Endodermal cell (in vitro differentiated cells): ENCODE measurements around the gene TPM2. TPM values are rescaled to one million over a fixed set of nuclear protein-coding genes. Genes with fewer than 3 reads are reported as not detected.

Experiments used
- DNase-seq: peaks from one replicate; pipeline ENCODE4 v3.0.0-alpha.2; 2017
- H3K27ac ChIP-seq: 2 replicates; pipeline ENCODE4 v1.5.1; 2013; ENCODE audit warnings: mild to moderate bottlenecking, low read depth, low read length, moderate library complexity
- H3K27me3 ChIP-seq: 2 replicates; pipeline ENCODE4 v1.6.1; 2013; ENCODE audit warnings: mild to moderate bottlenecking, low read length, moderate library complexity; ENCODE audit not compliant: insufficient read depth, control insufficient read depth, poor library complexity, severe bottlenecking
- H3K36me3 ChIP-seq: 2 replicates; pipeline ENCODE4 v1.7.0; 2013; ENCODE audit warnings: mild to moderate bottlenecking, low read length, moderate library complexity; ENCODE audit not compliant: control insufficient read depth, insufficient read depth
- H3K4me1 ChIP-seq: one replicate; pipeline ENCODE4 v1.7.0; 2013; ENCODE audit warnings: low read length; ENCODE audit not compliant: control insufficient read depth, insufficient read depth
- H3K4me3 ChIP-seq: 2 replicates; pipeline ENCODE4 v1.5.1; 2013; ENCODE audit warnings: mild to moderate bottlenecking, low read length, moderate library complexity
- H3K9ac ChIP-seq: 2 replicates; pipeline ENCODE4 v1.6.1; 2013; ENCODE audit warnings: mild to moderate bottlenecking, low read length, moderate library complexity; ENCODE audit not compliant: poor library complexity, severe bottlenecking; ENCODE audit errors: extremely low read depth
- H3K9me3 ChIP-seq: 2 replicates; pipeline ENCODE4 v1.6.1; 2013; ENCODE audit warnings: mild to moderate bottlenecking, low read length, moderate library complexity; ENCODE audit not compliant: control insufficient read depth
- H3K27ac Mint-ChIP-seq: 2 replicates; pipeline ENCODE4 v1.8.0; 2020; ENCODE audit warnings: mixed read lengths
- H3K27me3 Mint-ChIP-seq: 2 replicates; pipeline ENCODE4 v1.8.0; 2021; ENCODE audit warnings: mild to moderate bottlenecking, mixed read lengths; ENCODE audit not compliant: insufficient read depth
- H3K36me3 Mint-ChIP-seq: 2 replicates; pipeline ENCODE4 v1.8.0; 2020; ENCODE audit warnings: low read depth, mixed read lengths
- H3K4me1 Mint-ChIP-seq: 2 replicates; pipeline ENCODE4 v1.8.0; 2020; ENCODE audit warnings: mixed read lengths
- H3K4me3 Mint-ChIP-seq: 2 replicates; pipeline ENCODE4 v1.8.0; 2020; ENCODE audit warnings: mild to moderate bottlenecking, moderate library complexity, mixed read lengths
- H3K9me3 Mint-ChIP-seq: 2 replicates; pipeline ENCODE4 v1.8.0; 2020; ENCODE audit warnings: mild to moderate bottlenecking, mixed read lengths
- CTCF ChIP-seq: fragments of 200-600 bp; sonication (generic); conservative IDR thresholded peaks from 2 replicates; pipeline ENCODE4 v1.5.0; 2021; ENCODE audit warnings: antibody characterized with exemption, mild to moderate bottlenecking
- WGBS, 2 experiments: methylation state at CpG; one replicate each; pipeline versions ENCODE4 v1.1.5 to v1.1.7; 2013; ENCODE audit warnings: missing lambda C conversion rate in 2 of 2, mixed read lengths in 1 of 2; ENCODE audit not compliant: insufficient coverage in 1 of 2, insufficient read length in 1 of 2; 5-methylcytosine and 5-hydroxymethylcytosine counted together
- total RNA-seq, 2 donors: library from RNA; stranded (reverse); fragmentation: NEBNext Ultra II Directional in 1 of 2; extraction: Animal tissue kit (Norgen Biotek cat#: 25700) in 1 of 2; gene quantifications; 2 replicates in 1 of 2; 3 replicates in 1 of 2; pipeline ENCODE4 v1.2.1, GENCODE V29; 2021

Gene TPM2
- total RNA-seq, 2 donors from 2014 or later: 191 to 251 TPM

- no peak for TF ChIP-seq CTCF
- Mint-ChIP-seq H3K9me3 (no peaks in the 10 kb centered on the region), H3K27me3 (peaks cover 5% of the 10 kb centered on the region), H3K4me3 (no peak overlapping the region), H3K36me3 (peaks cover 36% of the 10 kb centered on the region), H3K4me1 (peaks cover 24% of the 10 kb centered on the region), H3K27ac (peak overlapping the region; percentile 59)
- DNase-seq: peak; percentile 90
- H3K9ac ChIP-seq: no peak overlapping the region
- 50 to 52% methylated on average over 10 to 14 of the region's 15 CpGs for WGBS, 2 experiments
- peaks cover 6% of the 10 kb centered on the region for H3K4me1 ChIP-seq
- no peaks in the 10 kb centered on the region for H3K9me3 ChIP-seq
- no peak overlapping the region for H3K27ac ChIP-seq
- peaks cover 36% of the 10 kb centered on the region for H3K36me3 ChIP-seq
- H3K27me3 ChIP-seq: no peaks in the 10 kb centered on the region
- no peak overlapping the region for H3K4me3 ChIP-seq
Observed at GRCh38 chr9:35680331-35681105, 9.2 kb downstream of the TPM2 start.

DNA sequence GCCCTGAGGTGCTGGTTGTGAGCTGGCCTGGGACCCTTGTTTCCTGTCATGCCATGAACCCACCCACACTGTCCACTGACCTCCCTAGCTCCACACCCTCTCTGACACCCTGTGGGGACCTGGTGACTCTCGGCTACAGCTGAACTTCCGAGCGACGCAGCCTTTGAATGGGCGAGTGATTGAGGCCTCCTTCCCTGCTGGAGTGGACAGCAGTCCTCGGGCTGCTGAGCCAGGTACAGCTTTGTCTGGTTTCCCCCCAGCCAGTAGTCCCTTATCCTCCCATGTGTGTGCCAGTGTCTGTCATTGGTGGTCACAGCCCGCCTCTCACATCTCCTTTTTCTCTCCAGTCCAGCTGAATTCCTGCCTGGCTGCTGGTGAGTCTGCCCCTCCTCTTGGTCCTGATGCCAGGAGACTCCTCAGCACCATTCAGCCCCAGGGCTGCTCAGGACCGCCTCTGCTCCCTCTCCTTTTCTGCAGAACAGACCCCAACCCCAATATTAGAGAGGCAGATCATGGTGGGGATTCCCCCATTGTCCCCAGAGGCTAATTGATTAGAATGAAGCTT lies 9.9 kb downstream of the TPM2 start:
- Mint-ChIP-seq H3K4me3 (no peak overlapping the region), H3K4me1 (peaks cover 24% of the 10 kb centered on the region), H3K36me3 (peaks cover 30% of the 10 kb centered on the region), H3K9me3 (no peaks in the 10 kb centered on the region), H3K27ac (no peak overlapping the region), H3K27me3 (peaks cover 7% of the 10 kb centered on the region)
- Histone ChIP-seq H3K4me3 (no peak overlapping the region), H3K9ac (no peak overlapping the region), H3K9me3 (no peaks in the 10 kb centered on the region), H3K27ac (no peak overlapping the region), H3K27me3 (no peaks in the 10 kb centered on the region), H3K4me1 (peaks cover 6% of the 10 kb centered on the region), H3K36me3 (peaks cover 29% of the 10 kb centered on the region)
- DNase-seq: no peak
- no peak for TF ChIP-seq CTCF
- 90 to 91% methylated on average over 5 to 8 of the region's 8 CpGs for WGBS, 2 experiments

- H3K36me3 ChIP-seq: peaks cover 22% of the 10 kb centered on the region
- H3K27me3 ChIP-seq: peaks cover 7% of the 10 kb centered on the region
- Mint-ChIP-seq H3K4me3 (no peak overlapping the region), H3K9me3 (no peaks in the 10 kb centered on the region), H3K4me1 (peaks cover 24% of the 10 kb centered on the region), H3K27ac (no peak overlapping the region), H3K27me3 (peaks cover 14% of the 10 kb centered on the region), H3K36me3 (peaks cover 23% of the 10 kb centered on the region)
- H3K27ac ChIP-seq: no peak overlapping the region
- H3K4me3 ChIP-seq: no peak overlapping the region
- 80 to 92% methylated on average over 2 to 5 of the region's 5 CpGs for WGBS, 2 experiments
- no peak for DNase-seq
- H3K4me1 ChIP-seq: peaks cover 6% of the 10 kb centered on the region
- H3K9ac ChIP-seq: no peak overlapping the region
- H3K9me3 ChIP-seq: no peaks in the 10 kb centered on the region
- TF ChIP-seq CTCF: no peak
Observed at GRCh38 chr9:35679091-35679490, 10.6 kb downstream of the TPM2 start.
